Measurements from ENCODE around the gene RAB4B. TPM values are rescaled to one million over a fixed set of nuclear protein-coding genes. Genes with fewer than 3 reads are reported as not detected.

RAB4B gene
- total RNA-seq, 1 experiment from 2014 or later: 28.5 TPM

DNA sequence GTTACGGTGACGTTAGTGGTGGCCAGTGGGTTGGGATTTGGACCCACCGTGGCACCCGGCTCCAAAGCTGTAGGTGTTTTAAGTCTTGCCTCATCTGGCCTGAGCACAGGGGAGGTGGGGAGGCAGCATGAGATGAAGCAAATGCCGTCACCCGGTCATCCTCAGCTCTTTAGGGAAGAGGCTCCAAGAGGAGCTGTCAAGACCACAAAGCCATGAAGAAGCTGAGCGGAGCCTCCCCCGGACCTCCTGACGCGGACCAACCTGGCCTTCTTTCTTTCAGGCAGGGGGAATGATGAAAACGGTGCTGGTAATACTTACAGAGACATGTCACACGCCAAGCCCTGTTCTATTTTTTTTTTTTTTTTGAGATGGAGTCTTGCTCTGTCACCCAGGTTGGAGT lies 35.2 kb upstream of the RAB4B start:
- DNase-seq (ENCODE audit: low read depth in 1 of 2, low spot score in 2 of 2): no peak
- no peaks in the 10 kb centered on the region for H3K27me3 ChIP-seq (replicated peaks)
- peaks cover 8% of the 10 kb centered on the region; the same call in 1 of the 2 replicates for H3K4me1 ChIP-seq (replicated peaks)
- H3K9me3 ChIP-seq (replicated peaks): no peaks in the 10 kb centered on the region
- no peak overlapping the region for H3K27ac ChIP-seq
- no peak overlapping the region for H3K4me3 ChIP-seq
- peaks cover 9% of the 10 kb centered on the region for H3K36me3 ChIP-seq

DNA sequence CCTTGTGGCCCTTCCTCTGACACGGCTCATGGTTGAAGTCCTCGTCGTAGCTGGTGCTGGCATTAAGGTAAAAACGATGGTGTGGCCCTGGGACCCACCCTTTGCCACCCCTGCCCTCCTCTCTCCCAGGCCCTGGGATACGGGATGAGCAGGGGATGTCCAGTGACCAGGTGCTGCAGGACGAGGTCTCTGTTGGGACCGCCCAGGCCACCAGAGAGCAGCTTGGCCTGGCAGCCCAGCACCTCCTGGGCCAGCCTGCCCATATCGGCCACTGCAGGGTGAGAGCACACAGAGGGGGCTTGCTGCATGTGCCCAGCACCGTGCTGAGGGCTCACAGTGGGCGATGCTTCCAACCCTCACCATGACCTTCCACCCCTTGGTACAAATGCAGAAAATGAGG lies 34.1 kb upstream of the RAB4B start:
- DNase-seq (ENCODE audit: low read depth in 1 of 2, low spot score in 2 of 2): no peak
- Histone ChIP-seq H3K4me1 (replicated peaks) (peaks cover 8% of the 10 kb centered on the region; the same call in 1 of the 2 replicates), H3K27ac (no peak overlapping the region), H3K4me3 (no peak overlapping the region), H3K27me3 (replicated peaks) (no peaks in the 10 kb centered on the region), H3K36me3 (peaks cover 3% of the 10 kb centered on the region), H3K9me3 (replicated peaks) (no peaks in the 10 kb centered on the region)

DNA sequence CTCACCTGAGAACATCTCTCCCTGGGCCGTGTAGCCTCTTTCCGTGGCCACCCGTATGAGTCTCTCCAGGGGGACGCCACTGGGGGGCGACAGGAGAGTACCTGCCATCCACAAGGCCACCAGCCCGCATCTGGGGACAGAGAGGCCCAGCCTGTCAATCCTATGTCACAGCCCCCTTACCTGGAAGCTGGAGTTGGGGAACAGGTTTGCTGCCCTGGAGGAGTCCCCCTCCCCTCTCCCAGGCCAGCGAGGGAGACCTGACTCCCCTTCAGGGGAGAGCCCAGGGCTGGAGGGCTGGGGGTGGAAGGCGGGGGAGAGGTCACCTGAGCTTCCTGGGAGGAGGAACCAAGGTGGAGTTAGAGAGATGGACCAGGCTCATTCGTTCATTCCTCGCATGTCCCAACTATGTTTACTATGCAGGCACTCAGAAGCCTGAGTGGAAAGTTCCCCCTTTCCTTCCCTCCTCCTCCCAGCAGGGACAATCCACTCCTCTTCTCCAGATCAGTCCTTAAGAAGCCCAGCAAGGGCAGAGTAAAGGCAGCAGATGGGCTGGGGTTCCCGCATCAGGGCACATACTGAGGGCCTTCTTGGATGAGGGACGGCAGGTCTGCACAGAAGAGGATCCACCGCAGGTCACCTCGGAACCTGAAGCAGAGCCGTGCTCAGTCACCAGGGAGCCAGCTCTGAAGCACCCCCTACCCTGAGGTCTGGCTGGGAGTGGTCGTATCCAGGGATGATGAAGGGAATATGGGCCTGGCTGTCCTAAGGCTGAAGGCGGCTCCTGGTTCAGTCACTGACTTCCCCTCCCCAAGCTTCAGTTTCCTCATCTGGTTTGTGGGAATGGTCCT lies 33.3 kb upstream of the RAB4B start:
- Histone ChIP-seq H3K36me3 (no peaks in the 10 kb centered on the region), H3K9me3 (replicated peaks) (no peaks in the 10 kb centered on the region), H3K27ac (no peak overlapping the region), H3K4me3 (no peak overlapping the region), H3K27me3 (replicated peaks) (no peaks in the 10 kb centered on the region), H3K4me1 (replicated peaks) (peaks cover 13% of the 10 kb centered on the region)
- DNase-seq (ENCODE audit: low read depth in 1 of 2, low spot score in 2 of 2): no peak

DNA sequence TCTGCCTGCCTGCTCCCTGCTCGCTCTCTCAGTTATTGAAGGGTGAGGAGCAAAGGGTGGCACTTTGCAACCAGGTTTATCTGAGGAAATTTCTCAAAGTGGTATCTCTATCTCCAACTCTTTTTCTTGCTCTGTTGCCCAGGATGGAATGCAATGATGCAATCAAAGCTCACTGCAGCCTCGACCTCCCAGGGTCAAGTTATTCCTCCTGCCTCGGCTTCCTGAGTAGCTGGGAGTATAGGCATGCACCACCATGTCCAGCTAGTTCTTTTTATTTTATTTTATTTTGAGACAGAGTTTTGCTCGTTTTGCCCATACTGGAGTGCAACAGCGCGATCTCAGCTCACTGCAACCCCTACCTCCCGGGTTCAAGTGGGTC lies 32.7 kb upstream of the RAB4B start:
- H3K9me3 ChIP-seq (replicated peaks): no peaks in the 10 kb centered on the region
- H3K4me1 ChIP-seq (replicated peaks): peaks cover 17% of the 10 kb centered on the region
- H3K27ac ChIP-seq: no peak overlapping the region
- DNase-seq (ENCODE audit: low read depth in 1 of 2, low spot score in 2 of 2): no peak
- H3K27me3 ChIP-seq (replicated peaks): no peaks in the 10 kb centered on the region
- no peak overlapping the region for H3K4me3 ChIP-seq
- H3K36me3 ChIP-seq: no peaks in the 10 kb centered on the region

DNA sequence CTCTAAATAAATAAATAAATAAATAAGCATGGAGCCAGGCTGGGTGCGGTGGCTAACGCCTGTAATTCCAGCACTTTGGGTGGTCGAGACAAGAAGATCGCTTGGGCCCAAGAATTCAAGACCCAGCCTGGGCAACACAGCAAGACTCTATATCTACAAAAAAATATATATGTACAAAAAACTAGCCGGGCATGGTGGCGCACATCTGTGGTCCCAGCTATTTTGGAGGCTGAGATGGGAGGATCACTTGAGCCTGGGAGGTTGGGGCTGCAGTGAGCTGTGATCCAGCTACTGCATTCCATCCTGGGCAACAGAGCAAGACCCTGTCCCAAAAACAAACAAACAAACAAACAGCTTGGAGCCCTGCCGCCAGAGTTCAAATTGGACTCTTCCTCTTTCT lies 30.5 kb upstream of the RAB4B start:
- Histone ChIP-seq H3K27ac (no peak overlapping the region), H3K27me3 (replicated peaks) (no peaks in the 10 kb centered on the region), H3K4me1 (replicated peaks) (peaks cover 23% of the 10 kb centered on the region), H3K4me3 (no peak overlapping the region), H3K36me3 (no peaks in the 10 kb centered on the region; the same call in 1 of the 2 replicates), H3K9me3 (replicated peaks) (no peaks in the 10 kb centered on the region)
- DNase-seq (ENCODE audit: low read depth in 1 of 2, low spot score in 2 of 2): no peak

DNA sequence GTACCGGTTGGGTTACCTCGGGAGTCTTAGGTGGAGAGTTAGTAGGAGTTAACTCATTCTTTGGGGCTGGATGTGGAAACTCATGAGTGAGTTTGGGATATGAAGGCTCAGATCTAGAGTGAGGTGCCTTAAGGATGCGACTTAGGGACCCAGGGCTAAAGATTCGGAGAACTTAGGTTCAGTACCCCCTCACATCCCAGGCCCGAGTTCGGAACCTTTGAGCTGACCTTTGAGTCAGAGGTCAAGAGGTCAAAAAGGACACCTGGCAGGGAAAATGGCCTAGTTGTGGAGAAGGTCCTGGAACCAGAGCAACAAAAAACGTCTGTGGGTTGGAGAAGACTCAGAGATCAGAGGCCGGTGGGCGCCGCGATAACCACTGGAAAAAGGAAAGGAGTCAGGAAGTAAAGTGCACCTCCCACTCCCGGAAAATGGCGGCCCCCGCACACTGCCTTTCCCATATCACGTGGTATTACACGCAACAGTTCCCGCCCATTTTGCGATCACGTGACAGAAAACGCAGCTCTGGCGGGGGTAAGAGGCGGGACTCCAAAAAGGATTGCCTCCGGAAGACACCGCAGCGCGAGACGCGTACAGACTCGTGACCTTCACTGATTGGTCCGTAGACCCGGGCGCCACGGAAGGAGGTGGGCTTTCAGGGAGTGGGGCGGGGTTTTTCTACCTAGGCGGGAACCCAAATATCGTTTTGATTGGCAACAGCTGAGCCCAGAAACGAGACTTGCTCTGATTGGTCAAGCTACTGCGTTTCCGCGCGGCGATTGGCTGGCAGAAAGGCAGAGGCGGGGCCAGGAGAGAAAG lies 27.8 kb upstream of the RAB4B start, which contains the start of gene ACTMAP:
TSS of gene ACTMAP (minus strand) at position 420 of the 816 bp plus-strand sequence. CDS start 674 bp downstream, outside the sequence.
- Histone ChIP-seq H3K4me3 (peak within 1 kb of the TSS; percentile 58), H3K27ac (peak within 1 kb of the TSS; percentile 97), H3K9me3 (replicated peaks) (no peaks in the 10 kb centered on the region), H3K4me1 (replicated peaks) (peaks cover 19% of the 10 kb centered on the region), H3K27me3 (replicated peaks) (no peaks in the 10 kb centered on the region), H3K36me3 (peaks cover 11% of the 10 kb centered on the region)
- peak; percentile 100 for DNase-seq (ENCODE audit: low read depth in 1 of 2, low spot score in 2 of 2)

DNA sequence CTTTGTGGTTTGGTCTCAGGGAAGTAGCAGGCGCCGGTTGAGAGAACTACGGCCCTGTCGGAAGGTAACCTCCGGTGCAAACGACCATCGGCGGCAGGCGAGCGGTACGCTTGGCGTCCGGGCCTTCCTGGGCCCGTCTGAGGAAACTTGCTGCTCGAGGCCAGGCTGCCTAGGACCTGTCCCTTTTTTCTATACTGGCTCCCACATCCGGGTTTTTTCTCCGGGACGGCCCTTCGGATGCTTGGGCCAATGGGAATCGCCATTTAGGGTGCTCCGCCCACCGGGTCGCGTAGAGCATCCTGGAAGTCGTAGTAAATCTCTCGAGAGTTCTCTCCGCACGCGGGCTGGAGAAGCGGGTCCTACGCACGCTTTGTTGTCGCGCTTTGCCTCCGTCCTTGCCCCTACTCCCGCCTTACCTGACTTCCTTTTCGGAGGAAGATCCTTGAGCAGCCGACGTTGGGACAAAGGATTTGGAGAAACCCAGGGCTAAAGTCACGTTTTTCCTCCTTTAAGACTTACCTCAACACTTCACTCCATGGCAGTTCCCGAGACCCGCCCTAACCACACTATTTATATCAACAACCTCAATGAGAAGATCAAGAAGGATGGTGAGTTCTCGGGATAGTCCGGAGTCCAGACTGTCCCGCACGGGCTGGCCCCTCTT lies 27.0 kb upstream of the RAB4B start, which contains the start of gene SNRPA:
TSS of gene SNRPA (plus strand) at position 330 of the 664 bp plus-strand sequence. CDS start at position 536, 206 bp downstream.
- H3K36me3 ChIP-seq: peaks cover 19% of the 10 kb centered on the region

DNA sequence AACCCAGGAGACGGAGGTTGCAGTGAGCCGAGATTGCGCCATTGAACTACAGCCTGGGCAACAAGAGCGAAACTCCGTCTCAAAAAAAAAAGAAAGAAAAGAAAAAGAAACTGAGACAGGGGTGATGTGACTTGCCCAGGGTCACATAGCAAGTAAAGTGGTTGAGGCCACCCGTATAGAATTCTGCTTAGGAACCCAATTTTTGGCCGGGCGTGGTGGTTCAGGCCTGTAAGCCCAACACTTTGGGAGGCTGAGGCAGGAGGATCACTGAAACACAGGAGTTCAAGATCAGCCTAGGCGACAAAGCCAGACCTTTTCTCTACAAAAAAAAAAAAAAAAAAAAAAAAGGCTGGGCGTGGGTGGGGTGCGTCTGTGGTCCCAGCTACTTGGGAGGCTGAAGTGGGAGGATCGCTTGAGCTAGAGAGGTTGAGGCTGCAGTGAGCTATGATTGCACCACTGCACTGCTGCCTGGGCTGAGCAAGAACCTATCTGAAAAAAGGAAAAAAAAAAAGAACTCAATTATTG lies 25.7 kb upstream of the RAB4B start:
- H3K9me3 ChIP-seq (replicated peaks): no peaks in the 10 kb centered on the region
- H3K4me3 ChIP-seq: peak overlapping the region; percentile 58
- no peak overlapping the region for H3K27ac ChIP-seq
- peaks cover 14% of the 10 kb centered on the region for H3K4me1 ChIP-seq (replicated peaks)
- no peaks in the 10 kb centered on the region for H3K27me3 ChIP-seq (replicated peaks)
- H3K36me3 ChIP-seq: peaks cover 32% of the 10 kb centered on the region
- DNase-seq (ENCODE audit: low read depth in 1 of 2, low spot score in 2 of 2): no peak

More for the DNA sequence above, 27.0 kb upstream of the RAB4B start, which contains the start of gene SNRPA:
- no peaks in the 10 kb centered on the region for H3K27me3 ChIP-seq (replicated peaks)
- no peaks in the 10 kb centered on the region for H3K9me3 ChIP-seq (replicated peaks)
- peaks cover 14% of the 10 kb centered on the region for H3K4me1 ChIP-seq (replicated peaks)
- peak within 1 kb of the TSS; percentile 97 for H3K27ac ChIP-seq
- H3K4me3 ChIP-seq: peak within 1 kb of the TSS; percentile 58
- peak; percentile 99 to 100 for DNase-seq (ENCODE audit: low read depth in 1 of 2, low spot score in 2 of 2)

DNA sequence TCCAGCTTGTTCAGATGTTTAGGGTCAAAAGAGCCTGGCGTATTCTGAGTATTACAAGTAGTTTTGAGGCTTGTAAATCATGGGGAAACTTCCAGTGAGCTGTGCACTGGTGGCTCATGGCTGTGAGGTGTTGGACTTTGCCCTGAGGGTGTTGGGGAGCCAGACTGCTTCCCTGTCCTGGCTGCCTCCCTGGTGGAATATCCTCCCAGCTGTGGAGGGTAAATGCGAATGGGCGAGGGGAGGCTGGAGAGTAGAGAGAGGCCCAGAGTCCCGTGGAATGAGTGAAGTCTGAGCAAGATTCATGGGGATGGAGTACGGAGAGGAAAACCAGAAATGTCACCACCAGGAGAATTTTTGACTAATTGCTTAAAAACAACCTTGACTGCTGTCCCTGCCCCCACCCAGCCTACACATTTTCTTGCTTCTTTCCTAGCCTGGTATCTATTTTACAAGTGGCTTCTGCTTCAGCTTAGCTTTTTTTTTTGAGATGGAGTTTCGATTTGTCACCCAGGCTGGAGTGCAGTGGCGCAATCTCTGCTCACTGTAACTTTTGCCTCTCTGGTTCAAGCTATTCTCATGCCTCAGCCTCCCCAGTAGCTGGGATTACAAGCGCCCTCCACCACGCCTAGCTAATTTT lies 23.3 kb upstream of the RAB4B start:
- DNase-seq (ENCODE audit: low read depth in 1 of 2, low spot score in 2 of 2): no peak
- Histone ChIP-seq H3K4me3 (no peak overlapping the region), H3K9me3 (replicated peaks) (no peaks in the 10 kb centered on the region), H3K4me1 (replicated peaks) (peaks cover 10% of the 10 kb centered on the region), H3K27ac (no peak overlapping the region), H3K27me3 (replicated peaks) (no peaks in the 10 kb centered on the region), H3K36me3 (peaks cover 52% of the 10 kb centered on the region)

DNA sequence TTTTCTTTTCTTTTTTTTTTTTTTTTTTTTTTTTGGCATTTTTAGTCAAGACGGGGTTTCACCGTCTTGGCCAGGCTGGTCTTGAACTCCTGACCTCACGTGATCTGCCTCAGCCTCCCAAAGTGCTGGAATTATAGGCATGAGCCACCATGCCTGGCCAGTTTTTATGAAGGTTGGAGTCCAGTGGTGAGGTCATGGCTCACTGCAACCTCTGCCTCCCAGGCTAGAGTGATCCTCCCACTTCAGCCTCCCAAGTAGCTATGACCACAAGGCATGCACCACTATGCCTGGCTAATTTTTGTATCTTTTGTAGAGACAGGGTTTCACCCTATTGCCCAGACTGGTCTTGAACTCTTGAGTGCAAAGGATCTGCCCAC lies 22.8 kb upstream of the RAB4B start:
- H3K27ac ChIP-seq: no peak overlapping the region

DNA sequence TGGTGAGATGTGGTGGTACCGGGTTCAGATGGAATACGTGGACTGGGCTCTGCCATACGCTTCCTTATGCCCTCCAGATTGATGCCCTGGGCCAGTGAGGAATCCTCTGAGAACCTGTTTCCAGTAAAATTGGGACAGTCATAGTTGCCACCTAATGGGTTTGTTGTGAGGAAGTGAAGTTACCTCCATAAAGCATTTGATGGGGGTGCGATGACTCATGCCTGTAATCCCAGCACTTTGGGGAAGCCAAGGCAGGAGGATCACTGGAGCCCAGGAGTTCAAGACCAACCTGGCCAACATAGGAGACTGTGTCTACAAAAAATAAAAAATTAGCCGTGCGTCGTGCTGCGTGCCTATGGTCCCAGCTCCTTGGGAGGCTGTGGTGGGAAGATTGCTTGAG lies 22.3 kb upstream of the RAB4B start:
- no peaks in the 10 kb centered on the region for H3K9me3 ChIP-seq (replicated peaks)
- no peaks in the 10 kb centered on the region for H3K27me3 ChIP-seq (replicated peaks)
- peaks cover 63% of the 10 kb centered on the region for H3K36me3 ChIP-seq
- peaks cover 5% of the 10 kb centered on the region; the same call in 1 of the 2 replicates for H3K4me1 ChIP-seq (replicated peaks)
- DNase-seq (ENCODE audit: low read depth in 1 of 2, low spot score in 2 of 2): no peak
- no peak overlapping the region for H3K27ac ChIP-seq
- H3K4me3 ChIP-seq: no peak overlapping the region

More for the DNA sequence above, 22.8 kb upstream of the RAB4B start:
- DNase-seq (ENCODE audit: low read depth in 1 of 2, low spot score in 2 of 2): no peak
- Histone ChIP-seq H3K36me3 (peaks cover 57% of the 10 kb centered on the region), H3K27me3 (replicated peaks) (no peaks in the 10 kb centered on the region), H3K4me1 (replicated peaks) (peaks cover 5% of the 10 kb centered on the region; the same call in 1 of the 2 replicates), H3K4me3 (no peak overlapping the region), H3K9me3 (replicated peaks) (no peaks in the 10 kb centered on the region)

DNA sequence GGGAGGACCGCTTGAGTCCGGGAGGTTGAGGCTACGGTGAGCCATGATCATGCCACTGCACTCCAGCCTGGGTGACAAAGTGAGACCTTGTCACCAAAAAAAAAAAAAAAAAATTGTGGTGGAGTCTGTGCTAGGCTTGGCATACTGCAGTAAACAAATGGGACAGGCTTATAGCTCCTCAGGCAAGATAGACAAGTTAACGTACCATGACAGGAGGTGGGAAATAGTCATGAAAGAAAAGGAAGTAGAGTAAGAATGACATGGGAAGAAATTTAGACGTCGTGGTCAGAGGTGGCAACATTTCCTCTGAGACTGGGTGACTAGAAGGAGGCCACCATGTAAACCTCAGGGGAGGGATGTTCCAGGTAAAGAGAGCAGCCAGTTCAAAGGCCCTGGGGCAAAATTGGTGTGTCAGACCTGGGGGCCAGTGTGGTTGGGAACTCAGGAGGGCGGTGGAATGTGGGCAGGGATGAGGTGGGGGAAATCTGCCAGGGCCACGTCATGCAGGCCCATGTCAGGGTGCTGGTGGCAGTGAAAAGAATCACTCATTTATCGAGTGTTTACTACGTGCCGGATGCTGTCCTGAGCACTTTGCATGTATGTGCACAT lies 21.4 kb upstream of the RAB4B start:
- Histone ChIP-seq H3K36me3 (peaks cover 70% of the 10 kb centered on the region), H3K9me3 (replicated peaks) (no peaks in the 10 kb centered on the region), H3K4me1 (replicated peaks) (peaks cover 5% of the 10 kb centered on the region; the same call in 1 of the 2 replicates), H3K27me3 (replicated peaks) (no peaks in the 10 kb centered on the region), H3K27ac (no peak overlapping the region), H3K4me3 (no peak overlapping the region)
- DNase-seq (ENCODE audit: low read depth in 1 of 2, low spot score in 2 of 2): no peak

Data from SJSA1 (cell line).